ENCODE results near the gene SH3BGRL2. TPM values are rescaled to one million over a fixed set of nuclear protein-coding genes. Genes with fewer than 3 reads are reported as not detected.
A peak's percentile ranks its signal among the peaks of the same experiment; 100 is the strongest.

The SH3BGRL2 gene
- total RNA-seq, 2 donors from 2014 or later, result 26.8 to 93.3 TPM

DNA sequence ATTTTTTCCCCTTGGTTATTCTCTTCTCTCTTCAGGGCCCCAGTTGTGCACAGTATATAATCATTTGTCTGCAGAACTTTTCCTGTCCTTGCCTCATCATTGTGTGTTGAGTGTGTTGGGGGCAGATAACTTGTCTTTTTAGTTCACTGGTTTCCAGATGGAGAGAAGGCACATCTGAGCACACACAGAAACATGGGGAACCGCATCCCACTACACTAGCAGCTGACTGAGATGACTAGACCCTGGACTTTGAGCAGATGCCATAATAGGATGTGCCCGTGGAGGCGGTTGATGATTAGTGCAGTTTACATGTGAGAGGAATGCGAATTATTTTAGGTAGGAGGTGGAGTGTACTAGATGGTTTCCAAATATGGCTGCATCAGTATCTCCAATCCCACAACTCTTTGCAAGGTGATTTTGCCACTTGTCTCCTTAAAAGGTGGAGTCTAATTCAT lies 26.5 kb upstream of the SH3BGRL2 start:
- Histone ChIP-seq H3K9me3 (no peaks in the 10 kb centered on the region), H3K36me3 (no peaks in the 10 kb centered on the region), H3K27ac (no peak overlapping the region), H3K27me3 (replicated peaks; ENCODE audit: insufficient read depth) (no peaks in the 10 kb centered on the region), H3K4me3 (no peak overlapping the region), H3K4me1 (replicated peaks) (peaks cover 9% of the 10 kb centered on the region)
- 96% methylated on average over 4 of the region's 4 CpGs for WGBS
- DNase-seq (ENCODE audit: low spot score), result no peak
- intact Hi-C loops (cut with DNase I), result no loop called here
- TF ChIP-seq, protein P1, sequence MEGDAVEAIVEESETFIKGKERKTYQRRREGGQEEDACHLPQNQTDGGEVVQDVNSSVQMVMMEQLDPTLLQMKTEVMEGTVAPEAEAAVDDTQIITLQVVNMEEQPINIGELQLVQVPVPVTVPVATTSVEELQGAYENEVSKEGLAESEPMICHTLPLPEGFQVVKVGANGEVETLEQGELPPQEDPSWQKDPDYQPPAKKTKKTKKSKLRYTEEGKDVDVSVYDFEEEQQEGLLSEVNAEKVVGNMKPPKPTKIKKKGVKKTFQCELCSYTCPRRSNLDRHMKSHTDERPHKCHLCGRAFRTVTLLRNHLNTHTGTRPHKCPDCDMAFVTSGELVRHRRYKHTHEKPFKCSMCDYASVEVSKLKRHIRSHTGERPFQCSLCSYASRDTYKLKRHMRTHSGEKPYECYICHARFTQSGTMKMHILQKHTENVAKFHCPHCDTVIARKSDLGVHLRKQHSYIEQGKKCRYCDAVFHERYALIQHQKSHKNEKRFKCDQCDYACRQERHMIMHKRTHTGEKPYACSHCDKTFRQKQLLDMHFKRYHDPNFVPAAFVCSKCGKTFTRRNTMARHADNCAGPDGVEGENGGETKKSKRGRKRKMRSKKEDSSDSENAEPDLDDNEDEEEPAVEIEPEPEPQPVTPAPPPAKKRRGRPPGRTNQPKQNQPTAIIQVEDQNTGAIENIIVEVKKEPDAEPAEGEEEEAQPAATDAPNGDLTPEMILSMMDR (IDR thresholded peaks at IDR 0.05), result no peak
- no peak for TF ChIP-seq POLR2A (IDR thresholded peaks at IDR 0.05)
- TF ChIP-seq POLR2AphosphoS5 (IDR thresholded peaks at IDR 0.05), result no peak

- Histone ChIP-seq H3K27ac (no peak overlapping the region), H3K27me3 (replicated peaks; ENCODE audit: insufficient read depth) (no peaks in the 10 kb centered on the region), H3K4me3 (no peak overlapping the region), H3K9me3 (no peaks in the 10 kb centered on the region), H3K36me3 (no peaks in the 10 kb centered on the region), H3K4me1 (replicated peaks) (peaks cover 7% of the 10 kb centered on the region)
- TF ChIP-seq, protein P1 (IDR thresholded peaks at IDR 0.05), result no peak
- 95% methylated on average over 3 of the region's 3 CpGs for WGBS
- DNase-seq (ENCODE audit: low spot score), result no peak
- intact Hi-C loops (cut with DNase I), result no loop called here
Observed at GRCh38 chr6:79605061-79605460, 26.1 kb upstream of the SH3BGRL2 start.

GRCh38 chr6:79605968-79606764 lies 25.0 kb upstream of the SH3BGRL2 start:
- Histone ChIP-seq H3K36me3 (no peaks in the 10 kb centered on the region), H3K27me3 (replicated peaks; ENCODE audit: insufficient read depth) (no peaks in the 10 kb centered on the region), H3K9me3 (no peaks in the 10 kb centered on the region), H3K4me1 (replicated peaks) (no peaks in the 10 kb centered on the region), H3K4me3 (no peak overlapping the region), H3K27ac (peak overlapping the region in 1 of 2 donors; percentile 57)
- 59% methylated on average over 4 of the region's 4 CpGs for WGBS
- no peak for DNase-seq (ENCODE audit: low spot score)
- intact Hi-C loops (cut with DNase I), result no loop called here
- no peak for TF ChIP-seq POLR2A (IDR thresholded peaks at IDR 0.05)
- TF ChIP-seq, protein P1 (IDR thresholded peaks at IDR 0.05), result no peak
- TF ChIP-seq POLR2AphosphoS5 (IDR thresholded peaks at IDR 0.05), result no peak

GRCh38 chr6:79607000-79607399 lies 24.1 kb upstream of the SH3BGRL2 start:
- TF ChIP-seq POLR2AphosphoS5 (IDR thresholded peaks at IDR 0.05), result no peak
- TF ChIP-seq, protein P1 (IDR thresholded peaks at IDR 0.05), result no peak
- no peak for TF ChIP-seq POLR2A (IDR thresholded peaks at IDR 0.05)
- H3K36me3 ChIP-seq, result no peaks in the 10 kb centered on the region
- intact Hi-C loops (cut with DNase I), result no loop called here
- H3K27ac ChIP-seq, result peak overlapping the region; percentile 10 to 57
- H3K4me1 ChIP-seq (replicated peaks), result no peaks in the 10 kb centered on the region
- DNase-seq (ENCODE audit: low spot score), result no peak
- H3K9me3 ChIP-seq, result no peaks in the 10 kb centered on the region
- WGBS, result 16% methylated on average over 3 of the region's 3 CpGs
- H3K4me3 ChIP-seq, result no peak overlapping the region
- H3K27me3 ChIP-seq (replicated peaks; ENCODE audit: insufficient read depth), result no peaks in the 10 kb centered on the region

Data from prostate gland (tissue), 2 donors.